Subcutaneous adipose tissue (tissue), 4 donors: ENCODE results near the gene GULP1. TPM values are rescaled to one million over a fixed set of nuclear protein-coding genes. Genes with fewer than 3 reads are reported as not detected.

Source experiments
- CTCF ChIP-seq: fragments of 450-650 bp; IDR thresholded peaks from one replicate; pipeline ENCODE4 v1.5.1; 2016; ENCODE audit warnings: low read depth, mild to moderate bottlenecking, control low read depth, antibody characterized with exemption, moderate library complexity
- total RNA-seq, 4 donors: library from RNA; depleted of rRNA; stranded (reverse); fragments of >200 nt; gene quantifications; one replicate each; pipeline ENCODE4 v1.1.0, GENCODE V29; 2016

GULP1 gene
- total RNA-seq, 4 donors from 2014 or later: 13.3 to 42.2 (median 30.3) TPM

GRCh38 chr2:188477564-188478103 is 186.0 kb downstream of the GULP1 start:
- TF ChIP-seq CTCF: no peak

GRCh38 chr2:188478724-188479123 is 187.1 kb downstream of the GULP1 start:
- TF ChIP-seq CTCF: no peak

GRCh38 chr2:188481474-188481873 is 189.8 kb downstream of the GULP1 start:
- TF ChIP-seq CTCF: no peak

GRCh38 chr2:188485496-188485895 is 193.8 kb downstream of the GULP1 start:
- no peak for TF ChIP-seq CTCF

- no peak for TF ChIP-seq CTCF
These were observed 201.1 kb downstream of the GULP1 start for GRCh38 chr2:188492751-188493150.

GRCh38 chr2:188494906-188495305 is 203.2 kb downstream of the GULP1 start:
- TF ChIP-seq CTCF: no peak

DNA sequence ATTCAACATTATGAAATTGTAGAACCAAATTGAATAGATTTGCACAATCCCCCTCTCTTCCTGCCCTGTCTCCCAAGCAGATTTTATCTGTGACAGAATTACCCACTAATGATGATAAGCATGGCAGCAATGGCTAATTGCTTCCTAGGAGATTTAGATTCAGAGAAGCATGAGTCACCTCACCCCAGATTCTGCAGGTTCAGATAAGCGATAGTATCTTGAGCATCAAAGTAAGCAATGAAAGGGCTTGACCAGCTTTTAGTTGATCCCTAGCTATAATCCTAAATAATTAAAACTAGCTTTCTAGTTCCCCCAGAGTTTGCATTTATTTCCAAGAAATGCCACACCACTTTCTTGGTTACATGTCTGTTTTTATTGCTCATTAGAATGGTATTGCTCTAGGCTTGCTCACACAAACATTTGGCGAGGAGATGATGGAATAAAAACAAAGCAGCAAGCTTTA is 204.3 kb downstream of the GULP1 start:
- TF ChIP-seq CTCF: no peak
